GM13976 (cell line): Measurements from ENCODE around the gene HOATZ.

Experiments used
- DNase-seq: peaks from one replicate; pipeline ENCODE4 v3.0.0; 2012; ENCODE audit warnings: low spot score
- in situ Hi-C: fragments of 300-500 bp; cut with MboI; formaldehyde crosslinking; loops from one replicate; pipeline ENCODE4 v1.12.0; 2022; ENCODE audit warnings: low sequenced_read_pairs, mixed read lengths, inconsistent platforms; ENCODE audit not compliant: unreplicated experiment
- TF ChIP-seq, protein P1 (sequence below): IDR thresholded peaks from 2 replicates; pipeline ENCODE4 v1.5.1; 2012; ENCODE audit warnings: borderline replicate concordance, mild to moderate bottlenecking; ENCODE audit not compliant: insufficient read depth; ENCODE audit errors: extremely low read depth, missing control alignments, control extremely low read depth

HOATZ gene

GRCh38 chr11:111499483-111499882, 15.1 kb upstream of the HOATZ start:
- no peak for DNase-seq
- in situ Hi-C loops = no loop called here
- TF ChIP-seq, protein P1, sequence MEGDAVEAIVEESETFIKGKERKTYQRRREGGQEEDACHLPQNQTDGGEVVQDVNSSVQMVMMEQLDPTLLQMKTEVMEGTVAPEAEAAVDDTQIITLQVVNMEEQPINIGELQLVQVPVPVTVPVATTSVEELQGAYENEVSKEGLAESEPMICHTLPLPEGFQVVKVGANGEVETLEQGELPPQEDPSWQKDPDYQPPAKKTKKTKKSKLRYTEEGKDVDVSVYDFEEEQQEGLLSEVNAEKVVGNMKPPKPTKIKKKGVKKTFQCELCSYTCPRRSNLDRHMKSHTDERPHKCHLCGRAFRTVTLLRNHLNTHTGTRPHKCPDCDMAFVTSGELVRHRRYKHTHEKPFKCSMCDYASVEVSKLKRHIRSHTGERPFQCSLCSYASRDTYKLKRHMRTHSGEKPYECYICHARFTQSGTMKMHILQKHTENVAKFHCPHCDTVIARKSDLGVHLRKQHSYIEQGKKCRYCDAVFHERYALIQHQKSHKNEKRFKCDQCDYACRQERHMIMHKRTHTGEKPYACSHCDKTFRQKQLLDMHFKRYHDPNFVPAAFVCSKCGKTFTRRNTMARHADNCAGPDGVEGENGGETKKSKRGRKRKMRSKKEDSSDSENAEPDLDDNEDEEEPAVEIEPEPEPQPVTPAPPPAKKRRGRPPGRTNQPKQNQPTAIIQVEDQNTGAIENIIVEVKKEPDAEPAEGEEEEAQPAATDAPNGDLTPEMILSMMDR = no peak

- TF ChIP-seq, protein P1 = no peak
- DNase-seq = no peak
- in situ Hi-C loops = no loop called here
Measured at GRCh38 chr11:111500481-111500880, 14.1 kb upstream of the HOATZ start.

DNA sequence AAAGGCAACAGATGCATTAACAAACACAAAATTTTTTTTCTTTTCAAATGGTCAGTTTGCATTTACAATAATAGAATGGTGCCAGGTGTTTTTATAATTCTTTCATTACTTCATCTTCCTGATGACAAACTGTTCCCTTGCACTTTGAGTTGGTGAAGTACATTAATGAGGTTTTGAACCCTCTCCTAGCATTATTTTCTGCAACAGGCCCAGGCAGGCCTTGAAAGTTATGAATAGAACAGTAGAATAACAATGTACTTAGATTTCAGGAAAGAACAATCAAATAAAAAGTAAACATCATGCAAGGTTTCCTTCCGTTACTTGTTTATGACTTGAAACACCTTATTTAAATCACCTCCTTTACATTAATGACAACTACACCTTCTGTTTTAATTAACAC, 12.0 kb upstream of the HOATZ start:
- in situ Hi-C loops = no loop called here
- TF ChIP-seq, protein P1 = no peak

GRCh38 chr11:111510311-111510710, 4.3 kb upstream of the HOATZ start:
- TF ChIP-seq, protein P1 = no peak
- no peak for DNase-seq
- in situ Hi-C loops = no loop called here

More for the DNA sequence above, 12.0 kb upstream of the HOATZ start:
- DNase-seq = no peak

- in situ Hi-C loops = no loop called here
- TF ChIP-seq, protein P1 = no peak
- DNase-seq = peak; percentile 43
Measured at GRCh38 chr11:111512296-111513239, 2.0 kb upstream of the HOATZ start, which contains the start of gene BTG4. Gene BTG4 (minus strand): TSS chr11:111512386. CDS start chr11:111498776, 13,610 bp downstream.

DNA sequence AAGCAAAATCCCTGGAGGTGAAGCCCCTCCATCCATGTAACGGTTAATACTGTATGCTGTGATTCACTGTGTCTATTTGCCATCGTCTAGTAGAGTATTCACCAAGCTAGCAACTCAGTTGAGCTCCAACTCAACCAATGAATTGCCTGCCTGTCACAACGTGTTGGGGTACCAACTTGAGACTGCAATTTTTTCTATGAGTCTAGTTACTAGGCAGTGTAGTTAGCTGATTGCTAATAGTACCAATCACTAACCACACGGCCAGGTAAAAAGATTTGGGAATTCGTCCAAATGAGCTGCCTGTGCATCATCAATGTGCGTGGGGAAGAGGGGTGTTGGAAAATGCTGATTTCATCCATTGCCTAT, 1.4 kb upstream of the HOATZ start:
- DNase-seq = no peak
- TF ChIP-seq, protein P1 = no peak
- in situ Hi-C loops = no loop called here
